GM21786 (cell line): ENCODE data around the gene RALGDS.
A peak's percentile ranks its signal among the peaks of the same experiment; 100 is the strongest.
"Not testable (repeated sequence)": the region's sequence is repeated elsewhere in the genome, so short reads cannot be mapped to it uniquely, and the experiment has no call there.

Experiments
- ATAC-seq: cut with Tn5 transposase; IDR thresholded peaks from one replicate; pipeline ENCODE4 v1.9.1; 2021; ENCODE audit not compliant: unreplicated experiment

Gene RALGDS

DNA sequence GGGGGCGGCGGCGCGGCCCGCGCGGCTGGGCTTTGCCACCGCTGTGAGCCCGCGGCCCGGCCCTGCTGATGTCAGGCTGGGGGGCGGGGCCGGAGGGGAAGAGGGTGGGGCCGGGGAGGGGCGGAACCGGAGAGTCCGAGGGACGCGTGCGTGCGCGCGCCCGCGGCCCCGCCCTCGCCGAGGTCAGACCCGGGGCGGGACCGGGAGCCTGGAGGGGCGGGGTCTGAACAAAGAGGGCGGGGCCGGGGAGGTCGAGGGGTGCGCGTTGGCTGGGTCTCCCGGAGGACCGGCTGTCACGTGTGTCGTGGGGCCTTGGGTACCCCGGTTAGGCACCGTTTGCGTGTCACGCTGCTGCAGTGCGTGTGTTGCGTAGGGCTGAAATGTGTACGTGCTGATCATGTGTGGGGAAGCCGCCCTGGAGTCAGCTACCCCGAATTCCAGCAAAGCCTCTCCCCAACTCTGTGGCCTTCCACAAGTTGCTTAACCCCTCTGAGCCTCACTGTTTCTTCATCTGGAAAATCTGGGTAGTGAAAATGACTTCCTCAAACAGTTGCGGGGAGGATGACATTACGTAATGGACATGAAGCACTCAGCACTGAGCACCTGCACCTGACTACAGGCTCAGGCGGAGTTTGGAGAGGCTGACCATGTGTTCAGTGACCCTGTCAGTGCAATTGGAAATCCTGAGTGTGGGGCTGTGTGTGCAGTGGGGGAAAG lies at the start of gene RALGDS:
TSS of gene RALGDS (minus strand) at position 43 of the 717 bp plus-strand sequence. CDS start 86 bp downstream, outside the sequence.
- ATAC-seq, result peak; percentile 54

DNA sequence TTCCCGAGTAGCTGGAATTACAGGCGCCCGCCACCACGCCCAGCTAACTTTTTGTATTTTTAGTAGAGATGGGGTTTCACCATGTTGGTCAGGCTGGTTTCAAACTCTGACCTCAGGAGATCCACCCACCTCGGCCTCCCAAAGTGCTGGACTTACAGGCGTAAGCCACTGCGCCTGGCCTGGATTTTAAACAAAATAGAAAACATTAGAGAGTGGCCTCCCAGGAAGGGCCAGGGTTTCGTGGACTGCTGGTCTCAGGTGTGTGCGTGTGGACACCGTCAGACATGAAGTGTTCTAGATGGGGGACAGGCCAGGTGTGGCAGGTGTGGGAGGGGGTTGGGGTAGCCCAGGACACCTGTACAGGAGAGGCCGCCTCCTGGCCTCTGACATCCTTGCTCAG lies 49.7 kb upstream of the RALGDS start:
- no peak for ATAC-seq

DNA sequence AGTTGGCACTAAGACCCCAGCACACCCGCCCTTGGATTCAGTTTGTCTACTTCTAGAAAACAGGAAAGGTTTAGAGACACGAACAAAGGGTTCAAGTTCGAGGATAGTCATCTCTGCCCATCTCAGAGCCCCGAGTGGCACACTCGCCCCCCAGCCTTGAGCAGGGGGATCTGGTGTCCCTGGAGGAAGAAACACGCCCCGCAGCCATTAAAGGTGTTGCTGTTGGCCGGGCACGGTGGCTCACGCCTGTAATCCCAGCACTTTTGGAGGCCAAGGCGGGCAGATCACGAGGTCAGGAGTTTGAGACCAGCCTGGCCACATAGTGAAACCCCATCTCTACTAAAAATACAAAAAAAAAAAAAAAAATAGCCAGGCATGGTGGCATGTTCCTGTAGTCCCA lies 48.6 kb upstream of the RALGDS start:
- ATAC-seq, result not testable (repeated sequence)

DNA sequence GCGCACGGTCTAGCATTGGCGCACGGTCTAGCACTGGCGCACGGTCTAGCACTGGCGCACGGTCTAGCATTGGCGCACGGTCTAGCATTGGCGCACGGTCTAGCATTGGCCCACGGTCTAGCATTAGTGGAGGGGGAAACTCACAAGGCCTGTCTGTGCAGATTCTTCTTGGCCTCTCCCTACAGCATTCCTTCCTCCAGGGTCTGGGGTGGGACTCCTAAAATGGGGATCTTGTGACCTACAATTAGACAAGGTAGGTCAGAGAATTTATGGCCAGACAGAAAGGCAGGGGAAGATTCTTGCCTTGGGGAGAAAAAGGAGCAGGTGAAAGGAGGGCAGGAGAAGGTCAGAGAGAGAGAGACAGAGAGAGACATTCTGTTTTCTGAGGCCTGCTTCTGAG lies 48.1 kb upstream of the RALGDS start:
- ATAC-seq, result no peak

DNA sequence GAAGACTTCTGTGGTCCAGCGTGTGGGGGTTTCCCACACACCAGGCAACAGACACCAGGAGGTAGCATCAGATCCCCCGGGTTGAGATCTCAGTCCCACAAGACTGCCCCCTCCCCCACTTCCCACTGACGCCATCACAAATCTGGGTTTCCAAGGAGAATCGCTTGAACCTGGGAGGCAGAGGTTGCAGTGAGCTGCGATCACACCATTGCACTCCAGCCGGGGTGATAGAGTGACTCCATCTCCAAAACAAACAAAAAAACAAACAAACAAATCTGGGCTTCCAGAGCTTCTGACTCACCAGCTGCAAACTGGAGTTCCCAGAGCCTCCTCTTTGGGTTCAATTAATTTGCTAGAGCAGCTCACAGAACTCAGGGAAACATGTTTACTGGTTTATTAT lies 47.4 kb upstream of the RALGDS start:
- no peak for ATAC-seq

DNA sequence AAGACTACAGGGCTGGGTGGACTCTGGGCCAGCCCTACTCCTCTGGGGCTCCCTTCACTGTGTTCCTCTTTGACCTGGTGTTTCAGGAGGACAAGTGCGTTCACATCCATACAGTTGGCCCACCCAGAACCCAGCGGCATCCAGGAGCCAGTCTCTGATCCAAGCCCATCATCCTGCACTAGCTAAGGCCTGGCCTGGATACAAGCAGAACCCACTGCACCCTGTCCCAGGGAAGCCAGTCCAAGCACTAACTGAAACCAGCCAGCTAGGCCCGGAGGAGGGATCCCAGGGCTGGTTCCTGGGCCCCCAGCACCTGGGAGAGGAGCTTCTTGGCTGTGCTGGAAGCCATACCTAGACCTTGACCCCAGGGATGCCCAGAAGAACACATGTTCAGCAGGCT lies 46.7 kb upstream of the RALGDS start:
- ATAC-seq, result no peak

DNA sequence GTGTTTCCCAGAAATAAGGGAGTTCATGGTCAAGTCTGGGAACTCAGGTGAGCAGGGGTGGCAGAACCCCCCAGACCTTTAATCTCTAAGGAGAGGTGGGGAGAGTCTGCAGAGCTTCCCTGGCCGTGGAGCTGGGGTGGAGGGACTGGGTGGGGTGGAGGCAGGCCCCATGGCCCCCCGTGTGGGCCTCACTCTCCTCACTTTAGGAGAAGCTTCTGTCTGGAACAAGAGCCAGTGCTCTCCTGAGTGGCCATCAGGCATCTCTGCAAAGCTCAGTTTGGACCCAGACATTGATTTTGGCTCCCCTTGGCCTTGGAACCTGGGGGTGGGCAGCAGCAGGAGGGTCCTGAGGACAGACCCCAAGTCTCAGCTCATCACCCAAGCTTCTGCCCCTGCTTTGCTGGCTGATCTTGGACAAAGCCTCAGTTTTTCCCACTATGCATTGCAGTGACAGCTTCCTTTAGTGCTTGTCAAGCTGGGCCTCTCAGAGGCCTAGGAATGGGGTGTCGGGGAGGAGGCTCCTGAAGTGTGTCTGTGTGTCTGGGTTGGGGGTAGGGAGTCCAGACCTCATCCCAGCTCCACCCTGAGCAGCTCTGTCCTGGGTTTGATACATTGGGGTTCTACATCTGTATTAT lies 46.2 kb upstream of the RALGDS start:
- no peak for ATAC-seq

DNA sequence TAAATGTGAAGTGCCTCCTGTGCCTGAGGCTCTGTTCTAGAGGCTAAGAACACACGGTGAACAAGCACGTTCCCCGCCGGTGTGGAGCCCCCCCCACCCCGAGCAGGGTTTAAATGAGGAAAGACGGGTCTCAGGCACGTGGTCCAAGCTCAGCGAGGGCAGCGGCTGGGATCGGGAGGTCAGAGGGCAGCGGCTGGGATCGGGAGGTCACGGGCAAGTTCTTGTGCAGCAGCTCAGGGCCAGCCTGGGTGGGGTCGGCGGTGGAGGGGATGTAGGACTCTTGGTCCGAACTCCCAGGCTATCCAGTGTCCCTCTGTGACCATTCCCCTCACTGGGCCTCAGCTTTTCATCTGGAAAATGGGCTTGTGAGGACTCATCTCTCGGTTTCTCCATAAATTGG lies 45.4 kb upstream of the RALGDS start:
- ATAC-seq, result no peak

DNA sequence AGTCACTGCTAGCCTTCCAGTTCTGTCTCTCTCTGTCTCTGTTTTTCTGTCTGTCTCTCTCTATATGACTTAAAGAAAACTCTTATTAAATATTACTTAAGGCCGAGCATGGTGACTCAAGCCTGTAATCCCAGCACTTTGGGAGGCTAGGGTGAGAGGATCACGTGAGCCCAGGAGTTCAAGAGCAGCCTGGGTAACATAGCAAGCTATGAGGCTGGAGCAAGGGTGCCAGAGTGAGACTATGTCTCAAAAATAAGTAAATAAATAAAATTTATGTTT lies 44.4 kb upstream of the RALGDS start:
- no peak for ATAC-seq

DNA sequence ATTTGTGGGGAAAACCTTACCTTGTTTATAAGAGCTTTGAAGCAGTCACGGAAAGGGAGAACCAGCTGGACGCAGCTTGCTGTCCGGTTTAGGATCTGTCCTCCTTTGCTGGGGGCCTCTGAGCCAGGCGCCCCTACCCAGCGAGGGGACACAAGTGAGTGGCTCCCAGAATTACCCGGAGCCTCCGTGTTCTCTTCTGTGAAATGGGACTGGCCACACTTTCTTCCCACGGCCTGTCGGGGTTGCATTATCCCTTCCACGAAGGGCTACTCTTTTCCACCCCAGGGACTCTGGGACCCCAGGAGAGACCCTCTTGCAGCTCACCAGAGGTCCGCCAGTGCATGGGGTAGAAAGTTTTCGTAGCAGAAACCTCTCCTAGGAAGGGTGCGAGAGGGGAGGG lies 43.2 kb upstream of the RALGDS start:
- ATAC-seq, result no peak

DNA sequence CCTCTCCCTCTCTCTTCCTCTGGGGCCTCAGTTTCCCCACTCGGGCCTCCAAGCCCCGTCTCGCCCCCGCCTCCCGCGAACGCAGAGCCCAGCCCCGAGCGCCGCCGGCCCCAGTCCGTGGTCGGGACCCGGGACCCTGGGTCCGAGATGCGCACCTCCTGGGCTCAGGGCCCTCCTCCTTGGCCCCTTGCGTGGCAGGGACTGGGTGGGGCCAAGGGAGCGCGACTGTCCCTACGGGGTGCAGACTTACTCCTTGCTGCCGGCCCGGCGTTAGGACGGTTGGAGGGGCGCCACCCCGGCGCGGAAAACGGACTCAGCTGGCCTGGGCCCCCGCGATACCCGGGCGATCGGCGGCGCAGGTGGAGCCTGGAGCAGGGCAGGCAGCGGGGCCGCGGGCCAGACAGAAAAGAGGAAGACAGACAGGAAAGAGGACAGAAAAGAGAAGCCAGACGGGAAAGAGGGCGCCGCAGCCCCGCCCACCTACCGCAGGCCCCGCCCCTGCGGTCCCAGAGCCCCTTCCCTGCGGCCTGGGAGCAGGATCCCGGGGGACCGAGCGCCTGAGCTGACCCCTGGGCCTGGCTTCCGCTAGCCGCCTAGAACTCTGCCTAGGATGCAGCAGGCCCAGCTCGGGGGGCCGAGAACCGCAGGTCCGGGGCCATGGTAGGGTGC lies 42.6 kb upstream of the RALGDS start, which contains the start of gene GBGT1:
TSS of gene GBGT1 (minus strand) at position 411 of the 669 bp plus-strand sequence. CDS start 1,502 bp downstream, outside the sequence.
- no peak for ATAC-seq

DNA sequence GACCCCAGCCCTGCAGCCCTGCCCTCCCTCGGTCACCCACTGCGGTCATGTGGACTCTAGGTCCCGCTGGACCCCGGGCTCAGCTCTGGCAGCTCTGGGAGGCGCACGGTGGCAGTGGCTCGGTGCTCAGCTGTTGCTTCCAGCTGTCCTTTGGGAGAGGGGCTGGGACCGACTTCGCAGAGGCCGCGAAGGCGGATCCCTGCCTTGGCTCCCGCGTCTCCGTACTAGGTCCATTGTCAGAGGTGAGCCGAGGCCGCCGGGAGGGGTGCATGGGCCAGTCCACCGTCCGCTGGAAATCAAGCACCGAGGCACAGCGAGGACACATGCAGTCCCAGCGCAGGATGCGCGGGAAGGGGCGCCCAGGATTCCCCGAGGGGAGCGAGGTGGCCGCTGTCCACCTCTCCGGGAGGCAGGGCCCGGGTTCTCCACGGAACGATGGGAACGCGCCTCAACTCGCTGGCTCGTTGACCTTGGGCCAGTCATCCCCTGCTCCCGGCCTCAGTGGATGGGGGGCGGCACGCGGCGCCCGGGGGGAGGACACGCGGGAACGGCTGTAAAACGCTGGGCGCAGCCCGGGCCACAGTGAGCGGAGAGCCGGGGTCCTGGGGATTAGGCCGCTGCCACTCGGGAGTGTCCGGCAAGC lies 41.9 kb upstream of the RALGDS start:
- no peak for ATAC-seq

DNA sequence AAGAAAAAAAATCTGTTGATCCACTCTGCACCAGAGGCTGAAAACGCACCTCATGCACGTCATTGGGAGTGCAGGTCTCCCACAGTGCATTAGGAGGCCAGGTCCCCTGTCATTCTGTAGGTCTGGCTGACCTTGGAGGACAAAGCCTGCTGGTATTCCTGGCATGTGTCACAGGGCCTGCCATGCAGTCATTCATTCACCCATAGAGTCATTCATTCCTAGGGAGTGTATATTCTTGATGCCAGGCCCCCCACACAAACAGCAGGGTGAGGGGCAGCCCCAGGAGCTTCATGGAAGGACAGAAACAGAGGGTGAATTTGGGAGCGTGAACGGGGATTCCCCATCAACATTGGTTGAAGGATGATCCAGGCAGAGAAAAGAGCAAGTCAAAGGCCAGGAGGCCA lies 40.5 kb upstream of the RALGDS start:
- no peak for ATAC-seq

DNA sequence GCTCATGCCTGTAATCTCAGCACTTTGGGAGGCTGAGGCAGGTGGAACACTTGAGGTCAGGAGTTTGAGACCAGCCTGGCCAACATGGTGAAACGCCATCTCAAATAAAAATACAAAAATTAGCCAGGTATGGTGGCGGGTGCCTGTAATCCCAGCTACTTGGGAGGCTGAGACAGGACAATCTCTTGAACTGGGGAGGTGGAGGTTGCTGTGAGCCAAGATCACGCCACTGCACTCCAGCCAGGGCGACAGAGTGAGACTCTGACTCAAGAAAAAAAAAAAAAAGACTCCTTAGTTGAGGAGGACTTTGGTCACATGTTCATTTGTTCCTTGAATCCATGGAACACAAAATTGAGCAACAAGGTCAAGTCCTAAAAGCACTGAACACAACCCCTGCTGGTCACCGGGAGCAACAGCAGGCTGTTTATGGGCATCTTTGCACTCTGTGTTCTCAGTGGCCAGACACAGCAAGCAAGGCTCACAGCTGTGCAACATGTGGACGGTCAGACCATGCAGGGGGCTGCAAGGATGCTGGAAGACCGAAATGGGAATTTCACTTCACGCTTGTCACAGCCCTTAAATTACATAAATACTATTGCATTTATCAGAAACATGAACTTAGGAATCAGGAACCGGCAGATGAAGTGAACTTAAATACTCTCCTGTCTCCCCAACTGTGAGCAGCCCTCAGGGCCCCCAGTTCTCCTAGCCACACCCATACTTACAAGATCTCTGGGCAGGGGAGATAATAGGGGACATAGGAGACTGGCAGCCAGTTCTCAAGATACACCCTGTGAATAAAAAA lies 39.9 kb upstream of the RALGDS start:
- ATAC-seq, result no peak

DNA sequence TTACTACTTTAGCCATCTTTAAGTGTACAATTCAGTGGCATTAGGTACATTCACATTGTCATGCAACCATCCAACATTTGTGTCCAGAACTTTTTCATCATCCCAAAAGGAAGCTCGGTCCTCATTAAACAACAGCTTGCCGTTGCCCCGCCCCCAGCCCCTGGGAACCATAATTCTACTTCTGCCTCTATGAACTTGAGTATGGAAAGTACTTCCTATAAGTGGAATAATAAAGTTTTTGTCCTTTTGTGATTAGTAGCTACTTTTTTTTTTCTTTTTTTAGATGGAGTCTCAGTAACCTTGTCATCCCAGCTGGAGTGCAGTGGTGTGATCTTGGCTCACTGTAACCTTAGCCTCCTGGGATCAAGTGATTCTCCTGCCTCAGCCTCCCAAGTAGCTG lies 37.7 kb upstream of the RALGDS start:
- ATAC-seq, result no peak

DNA sequence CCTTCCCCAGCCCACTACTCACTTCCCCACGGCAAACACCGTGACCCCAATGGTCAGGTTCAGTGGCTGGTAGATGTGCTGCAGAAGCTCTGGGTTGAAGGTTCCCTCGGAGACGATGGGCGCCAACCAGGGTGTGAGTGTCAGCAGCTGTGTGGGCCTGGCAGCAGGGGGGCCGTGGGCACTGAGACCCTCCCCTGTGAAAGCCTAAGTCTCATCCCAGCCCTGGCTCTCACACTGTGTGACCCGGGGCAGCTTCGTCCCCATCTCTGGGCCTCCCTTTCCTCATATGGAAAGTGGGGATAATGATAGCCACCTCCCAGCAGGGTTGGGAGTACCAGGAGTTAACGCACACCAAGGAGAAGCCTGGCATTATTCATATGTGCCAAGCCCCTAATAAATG lies 34.1 kb upstream of the RALGDS start:
- no peak for ATAC-seq

DNA sequence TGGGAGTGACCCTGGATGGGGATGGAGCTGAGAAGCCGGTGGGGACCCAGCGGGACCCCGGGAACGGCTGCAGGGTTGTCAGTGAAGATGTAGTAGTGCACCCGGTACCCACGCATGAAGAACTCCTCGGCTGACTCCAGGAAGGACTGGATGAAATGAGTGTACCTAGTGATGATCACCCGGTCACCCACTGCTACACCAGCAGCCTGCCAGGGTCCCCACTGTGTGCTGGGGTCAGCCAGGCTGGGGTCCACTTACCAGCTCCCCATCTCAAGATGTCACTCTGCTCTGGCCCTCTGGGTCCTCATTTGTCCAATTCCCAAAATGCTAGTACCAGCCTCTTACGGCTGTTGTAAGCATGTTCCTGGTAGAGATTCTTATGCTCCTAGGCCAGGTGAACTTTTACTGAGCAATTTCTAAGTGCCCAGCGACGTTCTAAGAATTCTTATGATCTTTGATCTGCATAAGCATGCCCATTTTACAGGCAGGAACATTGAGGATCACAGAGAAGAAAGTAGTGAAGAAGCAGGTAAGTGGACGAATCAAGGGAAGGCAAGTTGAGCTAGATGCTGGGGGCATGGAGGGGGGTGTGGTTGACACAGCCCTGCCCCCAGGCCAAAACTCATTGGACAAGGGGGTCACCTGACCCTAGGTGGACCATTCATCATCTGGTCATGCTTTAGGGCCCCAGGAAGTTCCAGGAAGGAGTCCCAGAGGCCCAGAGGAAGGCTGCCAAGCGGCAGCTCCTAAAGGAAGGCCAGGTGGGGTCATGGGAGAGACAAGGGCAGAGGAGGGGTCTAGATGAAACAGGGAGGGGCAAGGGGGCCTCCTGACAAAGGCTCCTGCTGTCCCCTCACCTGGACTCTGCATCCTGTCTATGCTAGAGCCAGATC lies 33.3 kb upstream of the RALGDS start:
- no peak for ATAC-seq

DNA sequence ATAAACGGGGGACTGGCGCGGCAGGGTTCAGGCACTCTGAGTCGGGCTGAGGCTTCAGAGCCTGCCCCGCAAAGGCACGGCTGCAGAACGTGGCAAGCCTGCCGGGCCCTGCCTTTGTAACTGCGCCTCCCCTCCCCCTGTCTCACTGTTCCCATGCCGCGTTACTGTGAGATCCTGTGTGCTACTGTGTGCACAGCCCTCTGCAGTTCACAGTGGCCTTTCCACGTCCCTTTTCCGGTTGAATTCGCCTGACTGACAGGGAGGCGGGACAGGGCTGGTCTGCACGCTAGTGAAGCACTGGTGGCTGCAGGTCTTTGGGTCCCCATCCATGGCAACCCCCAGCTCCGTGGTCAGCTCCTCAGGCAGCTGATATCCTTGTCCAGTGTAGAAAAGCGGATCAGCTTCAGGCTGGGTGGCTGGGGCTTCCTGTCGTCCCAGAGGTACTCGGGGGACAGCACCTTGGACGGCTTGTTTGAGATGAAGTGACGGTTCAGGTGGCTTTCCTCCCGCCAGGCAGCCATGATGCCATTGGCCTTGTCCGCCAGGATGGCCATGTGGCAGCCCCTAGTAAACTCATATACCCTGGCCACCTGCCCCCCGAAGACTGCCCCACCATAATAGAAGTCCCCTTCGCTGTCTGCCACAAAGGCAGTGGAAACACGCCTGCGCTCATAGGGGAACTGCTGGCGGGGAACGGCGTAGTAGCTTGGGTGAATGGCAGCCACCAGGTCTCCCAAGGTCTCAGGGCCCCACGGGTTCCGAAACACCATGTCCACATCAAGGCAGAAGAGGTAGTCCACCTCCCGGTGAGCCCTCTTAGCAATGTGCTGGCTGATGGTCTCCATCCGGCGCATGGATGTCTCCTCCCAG lies 32.4 kb upstream of the RALGDS start:
- ATAC-seq, result no peak
